Placental pericyte (primary cell): ENCODE measurements around the gene PRPF40A. TPM values are rescaled to one million over a fixed set of nuclear protein-coding genes. Genes with fewer than 3 reads are reported as not detected.

Experiments used
- total RNA-seq: library from RNA; depleted of rRNA; stranded (reverse); fragments of >200 nt; gene quantifications from 2 replicates; pipeline ENCODE4 v1.2.3, GENCODE V29; 2012

PRPF40A gene
- 117 and 143 TPM in 2 replicates for total RNA-seq

GRCh38 chr2:152717228-152718075 is at the start of gene PRPF40A:
Gene PRPF40A, minus strand, starts transcription at chr2:152717461. Its CDS starts 22 bp downstream, at chr2:152717439.

GRCh38 chr2:152718076-152718908 is 1.0 kb upstream of the PRPF40A start, which contains the start of gene ARL6IP6:
Gene ARL6IP6, plus strand, starts transcription at chr2:152718620. Its CDS starts 5 bp downstream, at chr2:152718625.

Other genes starting within 250 kb of the PRPF40A start
- gene ARL6IP6, start 1.2 kb upstream of the PRPF40A start, total RNA-seq: 26.7 and 40.2 TPM in 2 replicates